ENCODE measurements around the gene KCND2. TPM values are rescaled to one million over a fixed set of nuclear protein-coding genes. Genes with fewer than 3 reads are reported as not detected.

The KCND2 gene
- total RNA-seq, 1 experiment from 2014 or later = not detected

DNA sequence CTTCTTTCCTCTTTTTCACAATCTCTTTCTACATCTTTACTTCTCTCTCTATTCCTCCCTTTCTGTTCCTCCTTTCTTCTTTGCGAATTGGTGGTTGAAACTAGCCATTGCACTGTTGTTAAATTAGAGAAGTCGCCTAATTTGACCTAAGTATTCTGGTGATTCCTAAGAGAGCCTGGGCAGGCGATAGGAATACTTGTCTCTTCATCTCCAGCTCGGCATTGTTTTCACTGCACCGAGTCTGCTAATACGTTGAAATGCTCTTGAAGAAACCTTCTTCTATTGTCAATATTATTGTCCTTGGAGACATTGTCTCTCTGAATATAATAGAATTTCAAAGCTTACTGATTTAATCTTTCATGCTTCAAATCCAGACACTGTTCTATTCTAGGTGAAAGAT lies 31.7 kb downstream of the KCND2 start:
- intact Hi-C loops (cut with micrococcal nuclease; ENCODE audit: unreplicated experiment) (no loop called here), in situ Hi-C loops (cut with HindIII; ENCODE audit: low pct_unique_long_range_greater_than_20kb, low sequenced_read_pairs) (no loop called here)
- TF ChIP-seq REST (IDR thresholded peaks at IDR 0.05; ENCODE audit: insufficient read depth in 1 of 2, low read depth in 2 of 2, low read length in 1 of 2) (no peak), TCF7L2 (IDR thresholded peaks at IDR 0.05; ENCODE audit: low read depth, low read length) (no peak), POLR2AphosphoS5 (IDR thresholded peaks at IDR 0.05; ENCODE audit: low read depth, low read length) (no peak), CTCF (IDR thresholded peaks at IDR 0.05) (no peak), SIN3A (IDR thresholded peaks at IDR 0.05; ENCODE audit: borderline replicate concordance, insufficient read depth, low read depth, low read length) (no peak)
- no peaks in the 10 kb centered on the region for H3K27me3 ChIP-seq (ENCODE audit: control insufficient read depth, insufficient read depth, low read length)
- ATAC-seq = no peak
- ChIA-PET CTCF (no interaction called here), POLR2A (no interaction called here)
- H3K9me3 ChIP-seq (ENCODE audit: control insufficient read depth, insufficient read depth, low read depth, low read length) = no peaks in the 10 kb centered on the region; the same call in 1 of the 2 replicates
- no peak overlapping the region for H3K4me3 ChIP-seq (ENCODE audit: low read depth in 2 of 2, low read length in 2 of 2)
- no peak overlapping the region for H3K27ac ChIP-seq (ENCODE audit: low read length)
- BruUV-seq (replicated peaks) = no TSS peak
- no peaks in the 10 kb centered on the region for H3K4me1 ChIP-seq (ENCODE audit: control insufficient read depth, insufficient read depth, low read length)
- no peak for DNase-seq (ENCODE audit: low read depth, low spot score)
- H3K36me3 ChIP-seq (ENCODE audit: control insufficient read depth, insufficient read depth, low read length) = no peaks in the 10 kb centered on the region

DNA sequence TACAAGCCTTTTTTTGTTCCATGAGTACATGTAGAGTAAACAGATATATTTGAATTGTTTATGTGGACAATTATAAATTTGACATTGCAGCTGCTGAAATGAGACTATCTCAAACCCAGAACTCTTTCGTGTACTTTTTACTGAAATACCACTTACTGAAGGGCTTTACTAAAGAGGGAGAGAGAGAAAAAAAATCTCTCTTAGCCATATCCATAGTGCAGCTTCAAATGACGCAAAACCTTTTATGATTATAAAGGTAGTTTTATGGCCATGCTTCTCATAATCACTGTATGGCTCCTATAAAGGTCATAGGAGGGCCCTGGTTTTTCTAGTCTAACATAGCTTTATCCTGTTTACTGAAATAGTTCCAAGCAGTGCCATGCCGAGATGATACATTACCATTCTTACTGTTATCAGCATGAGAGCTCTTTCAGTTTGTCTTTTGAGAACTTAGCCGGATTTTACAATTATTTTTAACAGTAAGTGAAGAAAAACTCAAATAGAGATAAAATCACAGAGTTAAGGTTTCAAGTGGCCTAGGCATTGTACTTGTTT lies 35.1 kb downstream of the KCND2 start:
- Histone ChIP-seq H3K4me3 (ENCODE audit: low read depth in 2 of 2, low read length in 2 of 2) (no peak overlapping the region), H3K9me3 (ENCODE audit: control insufficient read depth, insufficient read depth, low read depth, low read length) (no peaks in the 10 kb centered on the region), H3K27ac (ENCODE audit: low read length) (no peak overlapping the region), H3K4me1 (ENCODE audit: control insufficient read depth, insufficient read depth, low read length) (no peaks in the 10 kb centered on the region), H3K27me3 (ENCODE audit: control insufficient read depth, insufficient read depth, low read length) (no peaks in the 10 kb centered on the region), H3K36me3 (ENCODE audit: control insufficient read depth, insufficient read depth, low read length) (no peaks in the 10 kb centered on the region)
- intact Hi-C loops (cut with micrococcal nuclease; ENCODE audit: unreplicated experiment) = no loop called here
- no peak for DNase-seq (ENCODE audit: low read depth, low spot score)
- no peak for ATAC-seq
- POLR2A ChIA-PET = no interaction called here
- TF ChIP-seq TCF7L2 (IDR thresholded peaks at IDR 0.05; ENCODE audit: low read depth, low read length) = no peak
- TF ChIP-seq REST (IDR thresholded peaks at IDR 0.05; ENCODE audit: insufficient read depth in 1 of 2, low read depth in 2 of 2, low read length in 1 of 2) = no peak
- no peak for TF ChIP-seq SIN3A (IDR thresholded peaks at IDR 0.05; ENCODE audit: borderline replicate concordance, insufficient read depth, low read depth, low read length)
- TF ChIP-seq POLR2AphosphoS5 (IDR thresholded peaks at IDR 0.05; ENCODE audit: low read depth, low read length) = no peak
- TF ChIP-seq CTCF (IDR thresholded peaks at IDR 0.05) = no peak
- in situ Hi-C loops (cut with HindIII; ENCODE audit: low pct_unique_long_range_greater_than_20kb, low sequenced_read_pairs) = no loop called here
- no TSS peak for BruUV-seq (replicated peaks)
- CTCF ChIA-PET = no interaction called here

All from Panc1 (cell line).